GM12891 (cell line): Measurements from ENCODE around the gene TMEM218.

ENCODE experiments used
- POLR2A ChIP-seq: IDR thresholded peaks from 2 replicates; pipeline ENCODE4 v1.6.1; 2011; ENCODE audit warnings: low read depth, low read length, control low read depth
- POLR2AphosphoS5 ChIP-seq: IDR thresholded peaks from 2 replicates; pipeline ENCODE4 v1.6.1; 2011; ENCODE audit warnings: low read depth, low read length, control low read depth
- POU2F2 ChIP-seq: IDR thresholded peaks from 2 replicates; pipeline ENCODE4 v1.6.1; 2011; ENCODE audit warnings: low read depth, mild to moderate bottlenecking, control low read depth, low read length, moderate library complexity
- SPI1 ChIP-seq: IDR thresholded peaks from 2 replicates; pipeline ENCODE4 v1.6.1; 2011; ENCODE audit warnings: low read depth, low read length, control low read depth
- TAF1 ChIP-seq: IDR thresholded peaks from 2 replicates; pipeline ENCODE4 v1.6.1; 2011; ENCODE audit warnings: low read depth, low read length, control low read depth

DNA sequence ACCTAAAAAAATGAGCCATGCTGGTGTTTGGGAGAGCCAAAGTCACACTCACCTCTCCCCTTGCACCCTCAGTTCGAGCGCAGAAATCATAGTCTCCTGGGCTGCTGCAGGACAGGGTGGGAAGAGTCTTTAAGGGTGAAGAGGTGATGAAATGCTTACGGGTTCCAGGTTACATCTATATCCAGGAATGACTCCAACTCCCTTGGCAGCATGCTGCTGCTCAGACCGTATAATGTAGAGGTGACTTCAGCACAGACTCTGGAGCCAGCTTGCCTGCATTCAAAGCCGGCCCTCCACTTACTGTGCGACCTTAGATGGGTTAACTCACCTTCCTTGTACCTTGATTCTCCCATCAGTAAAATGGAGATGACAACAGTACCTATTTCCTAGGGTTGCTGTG is 35.9 kb upstream of the TMEM218 start:
- TF ChIP-seq POLR2AphosphoS5 (no peak), POLR2A (no peak), TAF1 (no peak), SPI1 (no peak), POU2F2 (no peak)
